Skeletal muscle tissue (tissue), 1 donor: ENCODE data around the gene RTTN. TPM values are rescaled to one million over a fixed set of nuclear protein-coding genes. Genes with fewer than 3 reads are reported as not detected.

Experiments
- total RNA-seq: library from RNA; depleted of rRNA; stranded (reverse); fragments of >200 nt; gene quantifications from one replicate; pipeline ENCODE4 v1.2.3, GENCODE V29; 2014

The RTTN gene
- total RNA-seq, 1 donor from 2014 or later, result 43.8 TPM

Other genes with a start within 250 kb of the RTTN start
- gene SOCS6, start 83.4 kb upstream of the RTTN start, total RNA-seq, result 17.7 TPM